ENCODE data around the gene SIRT7.
"Not testable (repeated sequence)": the region's sequence is repeated elsewhere in the genome, so short reads cannot be mapped to it uniquely, and the experiment has no call there.

The SIRT7 gene

DNA sequence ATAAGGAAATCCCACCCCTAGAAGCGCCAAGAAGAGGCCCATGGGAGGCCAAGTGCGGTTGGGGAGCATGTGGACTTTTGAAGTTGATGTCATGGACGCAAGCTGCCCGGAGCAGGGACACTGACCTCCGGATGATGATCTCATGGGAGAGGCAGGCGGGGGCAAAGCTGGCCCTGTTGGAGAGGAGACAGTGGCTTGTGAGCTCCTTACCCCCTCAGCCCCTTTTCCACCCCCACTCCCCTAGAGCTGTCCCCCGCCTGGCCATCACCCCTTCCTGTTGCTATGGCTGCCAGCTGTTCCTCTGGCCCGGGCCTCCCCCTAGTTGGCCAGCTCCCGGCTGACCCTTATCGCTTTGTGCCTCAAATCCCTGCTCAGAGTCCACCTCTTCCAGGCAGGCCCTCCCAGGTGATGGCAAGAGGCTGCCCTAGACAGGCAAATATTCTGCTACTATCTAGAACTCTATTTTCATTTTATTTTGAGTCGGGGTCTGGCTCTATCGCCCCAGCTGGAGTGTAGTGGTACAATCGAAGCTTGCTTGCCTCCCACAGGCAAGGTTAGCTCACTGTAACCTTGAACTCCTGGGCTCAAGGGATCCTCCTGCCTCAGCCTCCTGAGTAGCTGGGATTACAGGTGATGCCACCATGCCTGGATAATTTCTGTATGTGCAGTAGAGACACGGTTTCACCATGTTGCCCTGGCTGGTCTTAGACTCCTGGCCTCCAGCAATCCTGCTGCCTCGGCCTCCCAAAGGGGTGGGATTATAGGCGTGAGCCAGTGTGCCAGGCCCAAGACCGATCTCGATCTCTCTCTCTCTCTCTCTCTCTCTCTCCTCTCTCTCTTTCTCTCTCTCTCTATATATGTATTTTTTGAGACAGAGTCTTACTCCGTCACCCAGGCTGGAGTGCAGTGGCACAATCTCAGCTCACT lies 36.4 kb upstream of the SIRT7 start:
- no peak for FAIRE-seq

DNA sequence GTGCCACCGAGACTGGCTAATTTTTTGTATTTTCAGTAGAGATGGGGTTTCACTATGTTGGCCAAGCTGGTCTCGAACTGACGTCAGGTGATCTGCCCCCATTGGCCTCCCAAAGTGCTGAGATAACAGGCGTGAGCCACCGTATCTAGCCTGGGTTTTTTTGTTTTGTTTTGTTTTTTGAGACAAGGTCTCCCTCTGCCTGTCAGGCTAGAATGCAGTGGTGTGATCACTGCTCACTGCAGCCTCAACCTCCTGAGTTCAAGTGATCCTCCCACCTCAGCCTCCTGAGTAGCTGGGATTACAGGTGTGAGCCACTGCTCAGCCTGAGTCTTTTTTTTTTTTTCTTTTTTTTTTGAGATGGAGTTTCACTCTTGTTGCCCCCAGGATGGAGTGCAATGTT lies 35.5 kb upstream of the SIRT7 start:
- FAIRE-seq, result not testable (repeated sequence)

DNA sequence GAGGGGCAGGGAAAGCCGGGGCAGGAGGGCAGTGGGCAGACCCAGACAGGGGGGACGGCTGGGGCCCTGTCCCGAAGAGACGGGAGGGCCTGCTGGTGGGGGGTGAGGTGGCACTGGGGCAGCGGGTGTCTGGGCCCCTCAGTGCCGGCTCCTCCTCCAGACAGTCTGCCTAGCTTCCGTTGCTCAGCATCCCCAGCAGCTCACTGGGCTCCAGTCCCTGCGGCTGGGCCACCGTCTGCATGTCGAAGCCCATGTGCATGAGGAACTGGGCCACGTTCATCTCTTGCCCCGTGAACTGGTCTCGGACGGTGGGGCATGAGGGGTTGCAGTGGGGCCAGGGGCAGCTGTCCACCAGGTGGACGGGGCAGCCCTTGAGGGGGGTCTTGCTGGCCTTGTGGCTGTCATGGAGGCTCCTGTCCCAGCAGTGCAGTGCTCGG lies 34.8 kb upstream of the SIRT7 start:
- no peak for FAIRE-seq

DNA sequence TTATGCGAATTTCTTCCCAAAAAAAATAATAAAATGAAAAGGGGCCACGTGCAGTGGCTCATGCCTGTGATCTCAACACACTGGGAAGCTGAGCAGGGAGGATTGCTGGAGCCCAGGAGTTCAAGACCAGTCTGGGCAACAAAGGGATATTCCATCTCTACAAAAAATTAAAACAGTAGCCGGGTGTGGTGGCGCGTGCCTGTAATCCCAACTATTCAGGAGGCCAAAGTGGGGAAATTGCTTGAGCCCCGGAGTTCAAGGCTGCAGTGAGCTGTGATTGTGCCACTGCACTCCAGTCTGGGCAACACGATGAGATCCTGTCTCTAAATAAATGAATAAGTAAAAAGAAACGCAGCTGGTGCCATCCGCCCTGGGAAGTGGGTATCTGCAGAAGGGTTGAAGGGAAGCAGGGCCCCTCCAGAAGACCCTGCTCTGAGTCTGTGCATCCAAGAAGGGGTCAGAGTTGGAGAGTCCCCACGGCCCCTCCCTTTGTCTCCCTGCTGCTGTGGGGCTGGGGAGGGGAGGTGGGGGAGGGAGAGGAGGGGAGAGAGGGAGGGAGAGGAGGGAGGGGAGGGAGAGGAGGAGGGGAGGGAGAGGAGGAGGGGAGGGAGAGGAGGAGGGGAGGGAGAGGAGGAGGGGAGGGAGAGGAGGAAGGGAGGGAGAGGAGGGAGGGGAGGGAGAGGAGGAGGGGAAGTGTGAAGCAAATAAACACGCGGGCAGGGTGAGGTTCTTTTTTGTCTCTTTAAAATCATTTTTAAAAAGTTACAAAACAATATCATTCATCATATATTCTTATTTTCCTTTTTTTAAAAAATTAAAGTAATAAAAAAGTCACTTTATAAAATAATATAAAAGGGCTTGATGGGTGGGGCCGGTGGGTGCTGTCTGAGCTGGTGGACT lies 34.1 kb upstream of the SIRT7 start:
- FAIRE-seq, result no peak

DNA sequence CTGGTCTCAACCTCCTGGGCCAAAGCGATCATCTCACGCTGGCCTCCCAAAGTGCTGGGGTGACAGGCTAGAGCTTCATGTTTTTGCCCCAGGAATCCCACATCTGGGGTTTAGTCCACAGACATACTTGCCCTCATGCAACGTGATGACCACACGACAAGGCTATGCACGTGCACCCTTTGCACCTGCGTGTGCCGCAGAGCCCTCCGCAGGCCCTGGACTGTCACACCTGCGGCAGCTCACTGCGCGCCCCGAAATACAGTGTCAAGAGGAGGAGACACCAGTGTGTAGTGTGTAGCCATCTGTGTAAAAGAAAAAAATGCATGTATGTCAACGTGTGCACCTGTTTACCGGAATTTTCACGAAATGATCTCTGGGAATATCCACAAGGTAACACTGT lies 32.5 kb upstream of the SIRT7 start:
- no peak for FAIRE-seq

DNA sequence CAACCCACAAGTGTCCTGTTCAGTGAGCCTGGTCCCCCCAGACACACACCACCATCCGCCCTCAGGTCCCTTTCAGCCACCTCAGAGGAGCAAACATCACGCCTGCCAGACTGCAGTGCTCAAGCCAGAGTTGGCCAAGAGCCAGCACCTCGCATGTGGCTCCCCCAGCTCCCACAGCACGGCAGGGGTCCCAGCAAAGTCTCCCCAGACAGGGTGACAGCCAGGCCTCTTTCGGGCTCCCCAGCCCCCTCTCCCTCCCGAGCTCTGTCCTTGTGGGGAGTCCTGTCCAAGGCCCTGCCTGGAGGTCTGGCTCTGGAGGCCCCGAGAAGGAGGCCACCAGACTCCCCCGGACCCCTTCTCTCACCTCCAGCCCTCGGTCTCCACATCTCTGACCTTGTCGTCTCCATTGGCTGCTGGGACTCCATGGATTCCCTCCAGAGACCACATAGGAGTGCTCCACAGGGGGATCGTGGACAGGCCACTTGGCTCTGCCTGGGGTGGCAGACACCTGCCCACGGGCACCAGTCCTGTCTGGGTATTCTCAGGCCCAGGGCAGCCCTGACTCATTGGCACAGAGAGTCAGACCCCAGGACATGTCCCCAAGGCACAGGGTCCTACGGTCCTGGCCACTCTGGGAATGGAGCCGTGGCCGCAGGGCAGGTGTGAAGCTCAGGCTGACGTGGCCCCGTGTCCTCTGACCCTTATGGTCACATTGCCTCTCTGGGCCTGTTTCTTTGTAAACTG lies 30.8 kb upstream of the SIRT7 start:
- FAIRE-seq, result no peak

DNA sequence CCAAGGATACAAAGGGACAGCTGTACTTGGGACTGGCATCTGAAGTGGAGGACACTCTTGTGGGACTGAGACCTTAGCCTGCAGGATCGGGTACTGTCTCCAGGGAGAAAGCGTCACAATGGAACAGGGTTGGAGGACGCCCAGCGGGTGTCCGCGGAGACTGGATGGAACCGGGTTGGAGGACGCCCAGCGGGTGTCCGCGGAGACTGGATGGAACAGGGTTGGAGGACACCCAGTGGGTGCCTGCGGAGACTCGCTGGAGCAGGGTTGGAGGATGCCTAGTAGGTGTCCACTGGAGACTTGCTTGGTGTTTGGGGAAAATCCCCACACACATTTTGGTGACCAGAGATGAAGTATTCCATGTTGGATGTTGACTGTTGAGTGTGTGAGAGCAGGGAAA lies 29.2 kb upstream of the SIRT7 start, which contains the start of gene MYADML2:
TSS of gene MYADML2 (minus strand) at position 45 of the 400 bp plus-strand sequence. CDS start 5,492 bp downstream, outside the sequence.
- FAIRE-seq, result no peak

DNA sequence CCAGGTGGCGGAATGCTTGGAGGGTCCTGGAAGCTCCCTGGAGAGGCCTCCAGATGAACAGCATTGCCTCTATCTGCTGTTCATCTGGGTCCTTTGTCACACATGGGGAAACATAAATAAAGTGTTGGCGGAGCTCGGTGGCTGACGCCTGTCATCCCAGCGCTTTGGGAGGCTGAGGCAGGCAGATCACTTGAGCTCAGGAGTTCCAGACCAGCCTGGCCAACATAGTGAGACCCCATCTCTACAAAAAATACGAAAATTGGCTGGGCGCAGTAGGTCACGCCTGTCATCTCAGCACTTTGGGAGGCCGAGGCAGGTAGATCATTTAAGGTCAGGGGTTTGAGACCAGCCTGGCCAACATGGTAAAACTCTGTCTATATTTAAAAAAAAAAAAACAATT lies 26.9 kb upstream of the SIRT7 start:
- no peak for FAIRE-seq

DNA sequence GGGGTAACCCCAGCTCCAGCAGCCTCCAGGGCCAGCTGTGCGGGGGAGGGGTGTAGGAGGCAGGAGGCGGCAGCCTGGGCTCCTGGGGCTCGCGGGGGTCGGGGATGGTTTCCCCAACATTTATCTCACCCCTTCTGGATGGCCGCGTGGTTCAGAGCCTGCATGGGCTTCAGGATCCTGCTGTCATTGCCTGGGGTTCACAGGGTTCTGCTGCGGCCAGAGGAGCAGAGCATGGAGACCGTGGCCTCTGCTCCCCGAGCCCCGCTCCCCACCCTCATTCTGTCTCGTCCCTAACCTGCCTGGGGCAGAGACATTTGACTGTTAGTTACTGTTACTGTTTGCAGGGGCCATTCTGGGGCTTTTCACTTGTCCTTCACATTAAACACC lies 24.2 kb upstream of the SIRT7 start:
- no peak for FAIRE-seq

DNA sequence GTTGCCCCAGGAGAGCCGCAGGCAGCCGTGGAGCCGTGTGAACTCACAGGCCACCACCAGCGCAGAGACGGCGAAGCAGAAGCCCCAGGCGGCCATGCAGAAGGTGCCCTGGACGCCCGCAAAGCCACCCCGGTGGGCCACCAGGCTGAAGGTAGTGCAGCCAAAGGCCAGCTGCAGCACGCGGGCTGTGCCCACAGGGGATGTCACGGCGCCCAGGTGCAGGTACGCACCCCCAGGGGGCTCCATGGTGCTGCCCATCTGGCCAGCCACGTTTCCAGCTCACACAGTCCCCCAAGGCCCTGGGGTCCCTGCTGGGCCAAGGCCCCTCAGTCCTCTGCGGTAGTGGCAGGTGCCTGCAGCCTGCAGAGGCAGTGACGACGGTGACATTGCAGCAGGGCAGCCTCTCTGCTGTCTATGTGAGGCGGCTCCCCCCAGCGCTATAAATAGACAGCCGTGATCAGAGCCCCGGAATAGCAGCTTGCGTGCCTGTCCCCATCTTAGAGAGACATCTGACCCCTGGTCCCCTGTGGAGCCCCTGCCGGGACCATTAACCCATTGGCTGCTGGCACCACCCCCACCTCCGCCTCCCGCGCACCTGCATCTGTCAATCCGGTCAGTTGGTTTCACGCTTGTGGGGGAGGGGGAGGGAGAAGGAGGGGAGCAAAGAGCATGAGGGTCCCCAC lies 23.6 kb upstream of the SIRT7 start:
- FAIRE-seq, result no peak

DNA sequence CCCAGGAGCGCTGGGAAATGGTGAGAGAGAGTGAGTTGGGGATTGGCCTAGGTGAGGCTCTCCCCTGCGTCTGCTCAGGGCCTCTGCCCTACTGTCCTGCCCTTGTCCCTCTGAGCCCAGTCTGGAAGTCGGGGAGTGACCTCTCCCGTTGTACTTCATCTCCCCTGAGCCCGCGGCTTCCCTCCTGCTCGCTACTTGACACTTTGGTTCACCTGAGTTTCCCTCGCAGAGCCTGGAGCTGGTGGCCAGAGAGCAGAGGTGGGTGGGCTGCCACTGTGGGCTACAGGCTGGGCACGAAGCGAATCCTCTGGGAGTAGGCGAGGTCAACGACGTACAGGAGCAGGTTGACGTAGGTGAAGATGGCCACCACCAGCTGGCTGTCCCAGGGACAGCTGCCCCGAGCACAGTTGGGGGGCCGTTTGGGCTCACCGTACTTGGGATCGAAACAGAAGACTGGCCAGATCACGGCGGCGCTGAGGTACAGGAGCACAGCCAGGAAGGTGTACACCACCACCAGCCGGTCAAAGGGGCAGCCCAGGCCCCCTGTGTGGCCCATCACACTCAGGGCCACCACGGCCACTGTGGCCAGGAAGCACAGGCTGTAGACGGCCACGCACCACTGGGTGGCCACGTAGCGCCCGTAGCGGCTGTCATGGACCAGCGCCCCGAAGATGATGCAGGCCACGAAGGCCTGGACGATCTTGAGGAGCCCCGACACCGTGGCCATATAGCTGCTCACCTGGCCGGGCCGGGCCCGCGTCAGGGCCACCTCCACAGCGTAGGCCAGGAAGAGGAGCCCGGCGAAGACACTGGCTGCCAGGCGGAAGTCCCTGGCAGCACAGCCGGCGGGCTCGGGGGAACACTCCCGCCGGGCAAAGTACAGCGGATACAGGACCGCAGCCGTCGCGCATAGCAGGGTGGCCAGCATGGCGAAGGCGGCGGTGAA lies 22.8 kb upstream of the SIRT7 start:
- no peak for FAIRE-seq

DNA sequence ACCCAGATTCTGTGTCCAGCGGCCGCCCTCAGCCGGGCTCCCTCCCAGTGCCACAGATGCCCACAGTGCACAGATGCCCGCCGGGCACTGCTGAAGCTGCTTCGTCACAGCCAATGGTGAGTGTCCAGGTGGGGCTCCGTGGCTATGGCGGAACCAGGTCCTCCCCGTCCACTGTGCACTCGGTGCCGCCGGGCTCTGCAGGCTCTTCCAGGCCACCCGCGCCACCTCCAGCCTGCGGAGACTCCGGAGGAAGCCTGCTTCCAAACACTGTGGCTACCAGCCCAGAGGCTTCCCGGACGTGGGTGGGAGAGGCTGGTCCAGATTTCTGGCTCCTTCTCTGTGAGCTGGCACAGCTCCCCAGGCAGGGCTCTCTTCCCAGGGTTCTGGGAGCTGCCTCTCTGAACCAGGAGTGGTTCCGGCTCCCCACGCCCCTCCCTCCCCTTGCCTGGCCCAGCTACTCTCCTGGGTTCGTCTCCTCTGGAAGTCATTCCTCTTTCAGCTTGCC lies 22.0 kb upstream of the SIRT7 start:
- no peak for FAIRE-seq

DNA sequence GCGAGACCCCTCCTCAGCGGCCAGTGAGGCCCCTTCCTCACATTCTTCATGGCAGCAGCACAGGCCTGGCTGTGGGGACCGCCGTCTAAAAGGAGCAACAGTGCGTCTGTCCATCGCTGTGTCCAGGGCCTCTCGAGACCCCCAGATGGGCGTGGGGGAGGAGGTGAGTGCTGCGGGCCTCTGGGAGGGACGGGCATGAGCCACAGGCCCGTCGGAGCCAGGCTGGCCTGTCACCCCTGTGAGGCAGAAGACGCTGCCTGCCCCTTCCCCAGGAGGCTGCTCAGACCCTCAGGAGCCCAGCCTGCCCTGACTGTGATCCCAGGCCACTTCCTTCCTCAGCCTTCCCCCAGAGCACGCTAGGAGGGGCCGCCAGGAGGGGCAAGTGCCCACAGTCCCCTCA lies 21.2 kb upstream of the SIRT7 start:
- FAIRE-seq, result no peak

DNA sequence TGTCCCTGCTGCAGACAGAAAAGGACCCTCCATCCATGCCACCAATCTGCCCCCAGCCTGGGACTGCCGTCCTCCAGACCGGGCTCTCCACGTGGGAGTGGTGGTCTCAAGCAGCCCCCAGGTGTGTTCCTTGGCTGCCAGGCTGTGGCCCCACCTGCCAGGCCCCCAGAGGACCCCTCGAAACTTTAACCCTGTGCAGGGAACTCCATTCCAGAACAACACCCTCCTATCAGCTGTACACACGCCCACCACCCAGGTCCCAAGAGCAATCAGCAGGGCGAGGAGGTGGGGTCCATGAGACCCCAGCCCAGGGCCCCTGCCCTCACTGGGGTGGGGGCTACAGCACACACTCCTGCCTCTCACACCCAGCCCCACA lies 17.7 kb upstream of the SIRT7 start:
- no peak for FAIRE-seq

DNA sequence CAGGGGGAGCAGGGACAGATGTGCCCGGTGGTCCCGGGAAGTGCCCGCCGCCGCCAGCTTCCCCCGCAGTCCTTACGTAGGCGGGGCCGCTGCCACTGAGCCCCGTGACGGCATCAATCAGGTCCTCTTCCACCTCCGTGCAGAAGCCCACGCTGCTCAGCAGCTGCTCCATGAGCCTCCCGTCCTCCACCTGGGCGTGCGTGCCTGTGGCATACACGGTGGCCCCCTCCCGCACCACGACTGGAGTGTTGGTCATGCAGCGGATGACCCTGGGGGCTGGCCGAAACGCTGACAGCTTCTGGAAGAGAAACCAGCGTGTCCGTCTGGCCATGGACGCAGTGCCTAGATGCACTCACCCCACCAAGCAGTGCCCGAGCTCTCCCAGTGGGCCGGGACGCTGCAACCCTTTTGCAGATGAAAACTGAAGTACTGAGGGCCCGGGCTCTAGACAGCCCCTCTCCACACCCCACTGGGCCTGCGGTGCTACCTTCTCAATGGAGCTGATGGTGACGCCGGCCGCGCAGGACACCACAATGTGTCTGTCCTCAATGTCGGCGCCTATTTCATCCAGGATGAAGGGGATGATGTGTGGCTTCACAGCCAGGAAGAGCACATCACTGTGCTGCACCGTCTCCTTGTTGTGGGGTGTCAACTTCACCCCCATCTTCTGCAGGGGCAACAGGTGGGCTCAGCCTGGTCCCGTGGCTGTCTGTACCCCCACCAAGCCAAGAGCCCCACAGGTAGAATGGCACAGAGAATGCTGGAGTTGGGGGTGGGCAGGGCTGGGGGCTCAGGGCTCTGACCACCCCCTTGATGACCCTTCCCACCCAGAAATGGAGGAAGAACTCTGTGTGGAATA lies 17.1 kb upstream of the SIRT7 start:
- FAIRE-seq, result no peak

DNA sequence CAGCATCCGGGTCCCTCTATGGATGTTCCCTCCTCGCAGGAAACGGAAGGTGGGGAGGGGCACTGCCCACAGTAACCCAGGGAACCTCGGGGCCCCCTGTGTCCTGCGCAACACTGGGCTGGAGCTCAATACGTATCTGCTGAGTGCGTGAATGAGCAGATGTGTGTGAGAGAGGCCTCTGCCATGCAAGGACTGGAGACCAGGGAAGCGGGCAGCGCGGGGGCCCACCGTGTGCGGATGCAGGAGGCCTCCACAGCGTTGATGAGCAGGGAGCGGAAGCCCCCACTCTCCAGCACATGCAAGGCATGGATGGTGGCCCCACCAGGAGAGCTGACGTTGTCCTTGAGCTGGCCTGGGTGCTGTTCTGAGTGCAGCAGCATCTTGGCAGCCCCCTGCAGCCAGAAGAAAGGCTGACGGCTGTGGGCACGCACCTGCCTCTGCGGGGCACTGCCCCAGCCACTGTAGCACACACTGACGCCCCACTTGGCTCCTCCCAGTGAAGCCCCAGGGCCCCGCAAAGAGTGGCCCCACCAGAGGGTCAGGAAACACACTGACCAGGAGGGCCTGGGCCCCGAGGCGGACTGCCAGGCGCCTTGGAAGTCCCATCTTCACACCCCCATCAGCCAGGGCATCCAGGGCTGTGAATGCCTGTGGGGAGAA lies 16.3 kb upstream of the SIRT7 start:
- no peak for FAIRE-seq

DNA sequence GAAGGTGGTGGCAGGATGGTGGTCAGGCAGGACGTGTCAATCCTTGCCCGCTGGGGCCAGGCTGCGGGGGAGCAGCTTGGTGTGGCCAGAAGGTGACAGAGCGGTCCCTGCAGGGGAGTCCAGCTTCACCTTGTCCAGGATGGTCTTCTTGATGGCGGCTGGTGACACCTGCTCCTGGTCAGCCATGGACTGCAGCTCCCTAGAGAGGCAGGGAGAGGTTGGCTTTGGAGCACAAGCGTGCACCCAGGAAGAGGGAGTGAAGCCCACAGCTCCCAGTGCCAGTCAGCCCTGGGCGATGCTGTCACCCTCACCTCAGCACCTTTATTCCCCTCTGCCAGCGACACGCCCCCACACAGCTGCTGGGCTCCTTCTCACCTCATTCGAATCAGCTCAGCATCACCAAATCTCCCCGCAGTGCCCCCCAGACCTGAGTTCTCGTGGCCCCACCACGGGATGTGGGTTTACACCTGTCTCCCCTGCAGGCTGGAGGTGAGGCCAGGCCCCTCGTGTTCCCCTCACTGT lies 15.3 kb upstream of the SIRT7 start:
- no peak for FAIRE-seq

DNA sequence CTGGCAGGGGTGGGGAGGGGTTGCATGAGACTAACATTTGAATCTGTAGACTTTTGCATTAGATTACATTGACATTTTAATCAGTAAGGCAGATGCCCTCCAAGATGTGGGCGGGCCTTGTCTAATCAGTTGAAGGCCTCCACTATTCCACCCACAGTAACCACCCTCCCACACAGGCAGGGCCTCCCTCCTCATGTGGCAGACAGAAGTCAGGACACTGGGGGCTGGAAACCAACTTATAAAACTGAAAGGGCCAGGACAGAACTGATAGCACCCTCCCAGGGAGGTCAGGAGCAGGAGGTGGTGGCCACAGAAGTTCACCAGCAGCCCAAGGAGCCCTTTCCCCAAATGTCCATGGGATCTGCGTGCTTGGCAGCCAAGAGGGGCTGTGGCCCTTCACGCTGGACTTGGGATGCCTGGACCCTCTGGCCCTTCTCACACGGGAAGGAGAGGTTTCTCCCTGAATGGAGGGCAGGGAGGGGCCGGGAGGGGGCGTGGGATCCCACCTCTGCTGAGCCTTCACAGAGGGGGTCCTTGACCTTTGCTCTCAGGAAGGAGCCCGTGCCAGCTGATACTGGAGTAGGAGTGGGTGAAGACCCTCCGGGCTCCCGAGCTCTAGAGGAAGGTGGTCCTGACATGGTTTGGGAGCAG lies 14.5 kb upstream of the SIRT7 start:
- FAIRE-seq, result no peak
